GM19043 (cell line): ENCODE data around the gene OR52I2.

Experiments used
- ATAC-seq: cut with Tn5 transposase; IDR thresholded peaks from one replicate; pipeline ENCODE4 v1.9.1; 2021; ENCODE audit warnings: low read depth; ENCODE audit not compliant: unreplicated experiment

Gene OR52I2

DNA sequence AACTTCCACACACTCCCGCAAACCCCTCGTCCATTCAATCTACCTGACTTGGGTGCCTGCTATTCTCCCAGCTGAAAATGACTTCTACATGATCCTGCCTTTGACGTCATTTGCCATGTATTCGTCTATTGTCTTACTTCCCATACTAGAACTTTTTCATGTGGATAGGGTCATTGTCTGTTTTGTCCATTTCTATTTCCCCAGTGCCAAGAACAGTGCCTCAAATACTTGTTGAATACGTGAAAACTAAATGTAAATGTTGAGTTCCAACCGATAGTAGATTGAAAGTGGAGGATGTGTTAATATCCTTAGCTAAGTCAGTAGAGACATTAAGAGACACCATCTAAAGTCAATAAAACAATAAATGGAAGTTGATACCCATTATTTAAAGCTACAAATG is 25.6 kb downstream of the OR52I2 start:
- no peak for ATAC-seq

DNA sequence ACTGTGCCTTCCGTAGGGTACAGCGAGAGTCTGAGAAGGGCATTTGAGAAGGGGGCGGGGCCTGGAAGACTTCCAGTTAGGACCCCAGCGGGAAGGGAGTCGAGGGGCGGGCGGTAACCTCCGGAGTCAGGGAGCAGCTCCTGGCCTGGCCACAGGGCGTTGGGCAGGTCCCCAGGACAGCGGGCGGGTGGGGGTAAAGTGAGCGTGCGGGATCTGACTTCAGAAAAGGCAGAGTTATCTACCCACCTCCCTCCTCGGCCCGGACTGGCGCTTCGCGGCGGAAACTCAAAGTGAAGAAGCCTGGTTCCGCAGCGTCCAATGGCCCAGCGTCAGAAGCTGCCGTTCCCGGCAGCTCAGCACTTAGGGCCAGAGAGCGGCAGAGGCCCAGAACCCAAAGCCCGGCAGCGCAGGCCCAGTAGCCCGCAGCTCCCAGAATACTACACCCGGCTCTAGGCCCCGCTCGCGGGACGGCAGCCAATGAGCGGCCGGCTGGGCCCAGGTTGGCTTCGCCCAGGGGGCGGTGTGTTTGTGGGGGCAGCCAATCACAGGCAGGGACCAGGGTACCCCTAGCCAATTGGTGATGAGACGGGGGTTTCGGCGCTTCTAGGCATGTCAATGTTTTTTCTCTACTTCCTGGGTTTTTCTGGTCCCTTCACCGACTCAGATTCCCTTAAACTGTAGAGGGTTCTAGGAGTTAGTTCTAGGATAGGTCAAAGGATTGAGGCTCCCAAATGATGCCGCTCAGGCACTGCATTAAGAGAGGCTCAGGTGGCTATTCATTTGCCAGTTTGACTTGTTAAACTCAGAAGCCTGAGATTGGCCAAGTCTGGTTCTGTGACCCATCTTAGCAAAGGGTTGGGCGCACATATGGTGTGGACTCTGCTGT is 26.5 kb downstream of the OR52I2 start, which contains the start of gene TRIM68:
TRIM68 (minus strand) TSS at position 451 of the 886 bp plus-strand sequence. CDS start 2,727 bp downstream, outside the sequence.
- peak; percentile 99 for ATAC-seq

DNA sequence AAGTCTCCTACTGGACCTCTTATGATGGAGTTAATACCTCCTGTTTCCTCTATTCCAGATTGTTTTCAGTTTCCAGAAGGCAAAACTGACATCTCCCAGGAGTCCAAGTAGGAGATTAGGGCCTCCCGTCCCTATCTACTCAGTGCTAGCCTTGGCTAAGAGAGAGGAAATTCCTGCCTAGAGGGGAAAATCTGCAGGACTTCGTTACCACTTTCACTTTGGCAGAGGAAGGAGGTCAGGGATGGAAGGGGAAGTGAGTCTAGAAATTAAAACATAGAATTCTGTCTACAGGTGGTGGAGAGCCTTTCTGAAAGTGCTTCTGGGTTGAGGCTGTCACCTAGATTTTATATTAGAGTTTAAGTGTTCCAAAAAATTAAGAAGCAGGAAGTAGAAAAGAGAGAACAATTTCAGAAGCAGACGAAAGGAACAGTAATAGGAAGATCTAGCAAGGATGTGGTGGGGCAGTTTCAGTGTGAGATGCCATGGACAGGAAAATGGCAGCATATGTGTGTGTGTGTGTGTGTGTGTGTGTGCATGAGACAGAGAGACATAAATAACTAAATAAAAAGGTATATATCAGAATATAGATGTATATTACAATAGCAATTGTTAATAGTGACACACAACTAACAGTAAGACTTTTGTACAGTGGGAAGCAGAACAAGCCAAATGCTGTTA is 28.9 kb downstream of the OR52I2 start:
- no peak for ATAC-seq

DNA sequence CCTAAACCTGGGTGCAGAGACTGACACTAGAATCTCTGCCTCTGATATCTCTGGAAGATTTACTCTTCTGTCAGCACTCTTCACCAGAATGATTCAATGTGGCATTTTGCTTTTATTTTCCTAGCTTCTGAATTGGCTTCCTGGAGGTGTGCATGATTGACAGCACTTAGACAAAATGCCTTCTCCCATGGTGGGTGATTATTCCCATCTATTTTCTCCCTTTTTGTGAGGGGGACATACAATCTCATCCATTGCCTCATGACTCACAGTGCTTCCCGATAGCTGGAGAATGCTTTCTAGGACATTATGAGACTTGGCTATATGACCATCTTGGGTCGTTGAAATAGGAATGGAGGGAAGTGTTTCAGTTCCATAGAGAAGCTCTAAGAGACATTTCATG is 30.4 kb downstream of the OR52I2 start:
- no peak for ATAC-seq

- ATAC-seq = no peak
These were observed 34.4 kb downstream of the OR52I2 start for GRCh38 chr11:4615856-4616444.

GRCh38 chr11:4619514-4619913 is 38.0 kb downstream of the OR52I2 start:
- no peak for ATAC-seq

DNA sequence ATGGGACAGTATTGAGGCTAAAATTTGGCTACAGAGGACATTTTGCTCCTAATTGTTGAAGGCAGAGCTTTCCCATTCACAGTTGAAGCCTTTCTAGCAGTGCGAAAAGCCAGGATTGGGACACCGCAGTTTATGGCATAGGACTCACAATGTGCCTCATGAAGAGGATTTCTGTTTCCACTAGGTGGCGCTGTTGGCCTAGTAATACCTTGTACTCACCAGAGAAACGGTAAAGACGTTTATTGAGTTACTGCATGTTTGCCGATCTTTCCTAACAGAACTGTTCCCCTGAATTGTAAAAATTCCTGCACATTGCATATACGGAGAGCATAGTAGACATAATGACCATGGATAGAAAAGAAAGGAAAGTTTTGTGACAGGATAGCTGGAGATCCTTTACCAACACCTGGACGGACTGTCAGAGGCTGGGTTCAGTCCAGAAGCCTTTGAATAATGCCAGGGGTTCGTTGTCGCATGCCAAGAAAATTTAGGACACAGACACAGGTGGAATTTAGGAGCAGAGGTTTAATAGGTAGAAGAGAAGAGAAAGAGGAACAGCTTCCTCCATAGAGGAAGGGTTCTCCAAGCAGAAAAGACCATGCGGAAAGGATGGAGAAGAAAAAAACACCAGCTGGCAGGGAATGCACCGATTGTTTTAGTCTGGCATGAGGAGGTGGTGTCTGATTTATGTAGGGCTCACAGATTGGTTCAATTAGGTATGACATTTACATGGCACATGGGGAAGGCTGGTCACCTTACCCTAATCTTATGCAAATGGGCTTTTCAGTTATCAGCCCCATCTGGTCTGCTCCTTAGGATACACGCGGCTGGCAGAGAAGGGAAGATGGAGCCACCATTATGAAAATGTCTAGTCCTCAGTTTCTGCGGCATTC is 44.9 kb downstream of the OR52I2 start:
- no peak for ATAC-seq

DNA sequence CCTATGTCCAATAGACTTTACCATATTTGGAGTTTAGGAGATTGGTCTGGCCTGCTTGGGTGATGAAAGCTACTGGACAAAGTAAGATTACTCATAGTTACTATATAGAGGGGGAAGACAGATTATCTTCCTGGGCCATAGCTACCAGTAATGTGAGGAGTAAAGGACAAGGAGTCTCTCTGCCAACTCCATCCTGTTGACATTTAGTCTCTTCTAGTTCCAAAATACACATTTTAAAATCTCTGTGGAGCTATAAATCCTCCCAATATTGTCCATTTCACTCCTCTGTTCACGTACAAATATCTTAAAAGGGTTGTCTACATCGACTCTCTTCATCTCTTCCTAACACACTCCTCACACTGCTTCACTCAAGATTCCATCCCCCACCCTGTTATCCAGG is 54.6 kb downstream of the OR52I2 start:
- no peak for ATAC-seq

GRCh38 chr11:4636962-4637661 is 55.6 kb downstream of the OR52I2 start, which contains the start of gene OR51D1:
OR51D1 (plus strand) TSS chr11:4637477; CDS start chr11:4639791, 2,314 bp downstream.
- peak; percentile 86 for ATAC-seq

GRCh38 chr11:4637662-4638047 is 56.1 kb downstream of the OR52I2 start:
- no peak for ATAC-seq

- ATAC-seq = no peak
These were observed 58.4 kb downstream of the OR52I2 start for GRCh38 chr11:4639931-4640330.

GRCh38 chr11:4641501-4641900 is 60.0 kb downstream of the OR52I2 start:
- no peak for ATAC-seq

GRCh38 chr11:4642043-4642442 is 60.5 kb downstream of the OR52I2 start:
- no peak for ATAC-seq
